NCI-H1694 (cell line): Measurements from ENCODE around the gene CRY2.
"Not testable (repeated sequence)": the region's sequence is repeated elsewhere in the genome, so short reads cannot be mapped to it uniquely, and the experiment has no call there.

Experiments used
- DNase-seq: peaks from one replicate; lab custom pipeline; 2025; lab: John Stamatoyannopoulos, UW

Gene CRY2

DNA sequence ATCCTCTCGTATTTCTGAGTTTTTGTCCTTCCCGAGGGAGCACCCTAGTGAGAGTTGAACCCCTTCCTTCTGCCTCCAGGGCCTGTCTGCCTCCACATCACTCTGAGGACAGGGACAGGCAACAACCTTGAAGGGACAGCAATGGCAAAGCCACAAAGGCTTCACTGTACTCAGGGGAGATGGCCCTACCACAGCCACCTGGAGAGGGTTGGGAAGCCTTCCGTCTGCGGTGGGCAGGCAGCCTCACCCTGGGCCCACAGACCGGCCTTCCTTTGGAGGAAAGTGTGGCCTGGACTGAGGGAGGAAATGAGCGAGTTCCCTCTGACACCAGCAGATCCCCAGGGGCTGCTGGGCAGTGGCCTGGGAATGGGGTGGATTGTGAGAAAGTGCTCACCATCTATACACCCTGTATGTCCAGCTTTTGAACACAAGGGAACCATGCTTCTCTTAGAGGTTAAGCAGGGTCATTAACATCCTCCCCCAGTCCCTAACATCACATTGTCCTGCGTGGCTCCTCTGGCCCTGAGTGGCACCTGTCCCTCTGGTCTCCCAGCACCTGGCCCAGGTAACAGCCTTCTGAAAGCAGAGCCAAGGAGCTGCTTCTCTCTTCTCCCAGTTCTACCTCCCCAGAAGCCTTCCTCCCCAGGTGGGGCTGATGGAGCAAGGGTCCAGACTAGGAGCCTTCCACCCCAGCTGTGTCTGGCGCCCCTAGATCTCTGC lies 35.5 kb upstream of the CRY2 start:
- DNase-seq, result no peak

DNA sequence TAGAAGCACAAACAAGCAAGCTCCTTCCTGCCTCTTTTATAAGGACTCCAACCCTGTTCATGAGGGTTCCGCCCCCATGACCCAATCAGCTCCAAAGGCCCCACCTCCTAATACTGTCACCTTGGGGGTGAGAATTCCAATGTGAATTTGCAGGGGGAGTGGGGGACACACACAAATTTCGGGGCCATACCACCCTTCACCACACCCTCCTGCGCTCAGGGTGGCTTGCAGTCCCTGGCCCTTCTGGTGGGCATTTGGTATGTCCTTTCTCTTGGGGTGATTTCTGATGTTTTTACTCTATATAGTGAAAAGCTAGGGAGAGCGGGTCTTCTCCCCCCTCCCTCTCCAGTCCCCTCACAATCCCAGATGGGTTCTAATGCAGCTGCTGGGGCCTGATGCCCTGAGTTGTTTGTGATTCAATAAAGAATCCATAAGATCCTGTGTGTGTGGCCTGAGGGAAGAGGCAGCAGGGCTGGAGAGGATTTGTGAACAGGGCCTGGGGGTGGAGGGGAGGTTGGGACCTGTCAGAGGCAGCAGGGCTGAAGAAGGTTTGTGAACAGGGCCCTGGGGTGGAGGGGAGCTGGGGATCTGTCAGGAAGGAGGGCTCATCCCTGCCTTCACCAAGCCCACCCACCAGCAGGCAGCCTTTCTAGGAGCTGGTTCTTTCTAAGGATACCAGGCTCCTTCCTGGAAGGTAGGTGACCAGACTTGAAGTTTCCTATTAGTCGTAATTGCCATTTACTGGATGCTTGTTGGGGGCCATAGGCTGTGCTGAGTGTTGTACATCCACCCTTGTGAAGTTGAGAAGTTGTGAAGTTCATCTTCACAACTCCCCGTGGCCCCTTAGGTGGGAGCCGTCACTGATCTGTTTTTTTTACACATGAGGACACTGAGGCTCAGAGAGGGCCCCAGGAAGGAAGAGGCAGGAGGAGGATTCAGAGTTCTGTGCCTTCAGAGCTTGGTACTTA lies 34.4 kb upstream of the CRY2 start:
- DNase-seq, result no peak

DNA sequence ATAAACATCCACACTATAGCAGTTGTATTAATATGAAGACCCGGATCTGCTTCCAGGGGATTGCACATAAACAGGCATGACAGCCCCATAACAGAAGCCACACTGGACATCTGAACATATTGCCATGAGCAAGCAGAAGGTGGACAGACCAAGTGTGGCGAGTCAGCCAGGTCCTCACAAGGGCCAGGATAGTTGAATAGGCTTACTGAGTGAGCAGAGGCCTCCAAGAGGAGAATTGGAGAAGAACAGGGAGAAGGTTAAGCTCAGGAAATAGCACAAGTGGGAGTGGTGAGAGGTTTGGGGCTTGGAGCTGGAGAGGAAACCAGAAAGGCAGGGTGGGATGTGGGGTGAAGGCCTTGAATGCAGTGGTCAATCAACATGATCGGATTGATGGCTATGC lies 31.5 kb upstream of the CRY2 start:
- DNase-seq, result no peak

DNA sequence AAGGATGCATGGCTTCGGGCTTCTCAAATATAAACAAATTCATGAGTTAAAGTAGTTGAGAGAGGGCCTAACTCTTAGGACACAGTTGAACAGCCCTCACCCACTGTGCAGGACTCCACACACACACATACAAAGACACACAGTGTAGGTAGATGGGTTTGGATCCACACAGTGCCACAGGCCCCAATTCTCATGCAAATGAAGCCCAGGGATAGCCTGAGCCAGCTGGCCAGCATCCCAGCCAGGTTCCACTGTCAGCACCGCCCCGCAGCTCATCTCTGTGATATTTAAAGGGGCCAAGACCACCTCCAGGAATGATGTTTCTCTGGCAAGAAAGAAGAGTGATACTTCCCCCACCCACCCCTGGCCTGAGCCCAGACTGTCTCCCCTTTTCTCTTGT lies 30.7 kb upstream of the CRY2 start:
- DNase-seq, result no peak

DNA sequence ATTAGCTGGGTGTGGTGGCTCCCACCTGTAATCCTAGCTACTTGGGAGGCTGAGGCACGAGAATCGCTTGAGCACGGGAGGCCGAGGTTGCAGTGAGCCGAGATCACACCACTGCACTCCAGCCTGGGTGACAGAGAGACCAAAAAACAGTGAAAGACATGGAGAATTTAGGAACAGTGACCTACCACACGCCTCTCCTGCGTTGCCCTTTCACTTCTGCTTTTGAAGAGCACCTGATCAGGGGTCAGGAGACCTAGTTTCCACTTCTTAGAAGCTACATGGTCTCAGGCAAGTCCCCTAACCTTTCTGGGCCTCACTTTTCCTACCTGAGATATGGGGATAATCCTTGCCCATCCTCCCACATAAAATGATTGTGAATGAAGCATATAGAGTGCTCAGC lies 30.1 kb upstream of the CRY2 start:
- DNase-seq, result no peak

DNA sequence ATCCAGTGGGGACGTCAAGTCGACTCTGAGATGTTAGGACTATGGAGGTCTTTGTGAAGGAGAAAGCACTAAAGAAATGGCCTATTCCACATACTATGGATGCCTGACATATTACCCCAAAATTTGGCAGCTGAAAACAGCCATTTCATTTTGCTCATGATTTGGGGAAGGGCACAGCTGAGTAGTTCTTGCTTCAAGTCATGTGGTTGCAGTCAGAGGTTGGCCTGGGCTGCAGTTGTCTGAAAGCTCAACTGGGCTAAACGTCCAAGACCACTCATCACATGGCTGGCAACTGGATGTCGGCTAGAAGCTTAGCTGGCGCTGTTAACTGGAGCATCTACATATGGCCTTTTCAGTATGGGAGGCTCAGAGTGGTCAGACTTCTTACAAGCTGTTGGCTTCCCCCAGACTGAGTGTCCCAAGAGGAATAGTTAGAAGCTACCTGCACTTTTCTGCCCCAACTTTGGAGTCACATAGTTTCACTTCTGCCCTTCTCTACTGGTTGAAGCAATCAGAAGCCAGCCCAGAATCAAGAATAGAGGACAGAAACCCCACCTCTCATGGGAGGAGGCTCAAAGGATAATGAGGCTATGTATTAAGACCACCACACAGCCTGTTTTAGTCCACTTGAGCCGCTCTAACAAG lies 28.2 kb upstream of the CRY2 start:
- DNase-seq, result no peak

DNA sequence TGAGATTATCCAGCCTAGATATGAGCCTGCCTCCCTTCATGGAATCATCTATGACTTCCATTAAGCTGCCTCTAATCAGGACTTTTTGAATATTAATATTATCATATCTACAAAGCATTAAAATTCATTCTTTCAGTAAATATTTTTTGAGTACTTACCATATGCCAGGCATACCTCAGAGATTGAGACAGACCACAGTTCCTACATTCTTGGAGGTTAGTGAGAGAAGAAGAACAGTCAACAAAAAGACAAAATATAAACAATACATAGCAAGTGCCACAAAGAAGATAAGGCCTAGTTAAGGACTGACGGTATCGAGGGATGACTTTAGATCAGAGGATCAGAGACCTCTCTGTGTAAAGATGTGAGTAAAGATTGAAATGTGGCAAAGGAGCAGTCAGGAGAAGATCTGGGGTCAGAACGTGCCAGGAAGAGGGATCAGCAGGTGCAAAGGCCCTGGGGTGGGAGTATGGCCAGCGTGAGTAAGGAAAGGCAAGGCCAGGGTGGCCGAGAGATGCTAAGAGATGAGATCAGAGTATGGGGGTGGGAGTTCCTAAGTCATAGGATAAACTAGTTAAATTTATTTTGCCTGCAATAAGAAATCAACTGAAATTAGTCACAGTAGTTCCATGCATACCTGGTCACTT lies 26.9 kb upstream of the CRY2 start:
- DNase-seq, result no peak

DNA sequence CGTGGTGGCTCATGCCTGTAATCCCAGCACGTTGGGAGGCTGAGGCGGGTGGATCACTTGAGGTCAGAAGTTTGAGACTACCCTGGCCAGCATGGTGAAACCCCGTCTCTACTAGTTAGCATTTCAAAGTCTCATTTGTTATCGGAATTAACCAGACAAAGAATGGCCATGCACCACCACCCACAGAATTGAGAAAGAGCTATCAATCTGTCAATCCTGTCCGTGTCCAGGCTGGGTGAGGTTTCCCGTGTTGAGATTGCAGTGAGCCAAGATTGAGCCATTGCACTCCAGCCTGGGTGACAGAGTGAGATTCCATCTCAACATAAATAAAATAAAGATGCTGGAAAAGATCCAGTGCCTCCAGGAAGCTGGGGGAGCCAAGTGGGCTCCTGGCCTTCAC lies 20.8 kb upstream of the CRY2 start:
- not testable (repeated sequence) for DNase-seq

DNA sequence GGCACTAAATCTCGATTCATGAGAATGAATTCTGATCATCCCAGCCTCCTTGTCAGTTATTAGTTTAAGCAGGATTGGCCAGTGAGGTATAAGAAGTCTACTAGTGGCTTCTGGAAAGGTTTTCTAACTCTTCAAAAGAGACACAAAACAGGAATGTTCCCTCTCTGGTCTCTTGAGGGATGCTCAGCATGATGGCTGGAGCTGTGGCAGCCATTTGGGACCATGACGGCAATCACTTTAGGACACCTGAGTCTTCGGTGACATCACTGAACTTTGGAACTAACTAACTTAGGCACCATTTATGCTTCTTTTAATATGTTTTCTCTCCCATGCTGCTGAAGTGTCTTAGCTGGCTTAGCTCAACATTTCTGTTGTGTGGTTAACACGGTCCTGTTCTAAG lies 20.2 kb upstream of the CRY2 start:
- no peak for DNase-seq

DNA sequence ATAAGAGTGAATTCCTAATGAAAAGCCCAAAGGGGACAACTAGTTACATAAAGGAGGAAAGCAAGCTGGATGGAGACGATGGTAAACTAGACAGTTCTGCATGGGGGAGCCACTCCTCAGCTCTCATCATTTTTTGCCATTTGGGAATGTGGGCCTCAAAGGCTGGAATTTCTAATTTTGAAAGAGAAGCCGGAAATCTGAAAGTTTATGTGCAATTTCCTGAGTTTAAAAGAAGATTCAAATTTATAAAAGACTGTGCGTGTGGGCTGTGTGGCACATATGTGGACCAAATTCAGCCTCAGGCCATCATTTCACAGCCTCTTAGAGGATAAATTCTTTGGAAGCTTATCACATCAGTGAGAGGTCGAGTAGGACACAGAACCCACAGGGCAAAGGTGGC lies 18.3 kb upstream of the CRY2 start:
- no peak for DNase-seq

DNA sequence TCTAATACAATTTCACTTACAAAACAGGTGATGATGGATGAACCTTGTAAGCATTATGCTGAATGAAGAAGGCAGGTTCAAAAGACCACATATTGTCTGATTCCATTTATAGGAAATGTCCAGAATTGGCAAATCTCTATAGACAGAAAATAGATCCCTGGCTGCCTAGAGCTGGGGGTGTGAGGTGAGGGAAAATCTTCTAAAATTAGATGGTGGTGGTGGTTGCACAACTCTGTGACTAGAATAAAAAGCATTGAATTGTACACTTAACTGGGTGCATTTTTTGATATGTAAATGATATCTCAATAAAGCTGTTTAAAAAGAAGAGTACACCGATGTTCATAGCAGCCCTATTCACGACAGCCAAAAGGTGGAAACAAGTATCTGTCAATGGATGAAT lies 16.7 kb upstream of the CRY2 start:
- DNase-seq, result no peak

DNA sequence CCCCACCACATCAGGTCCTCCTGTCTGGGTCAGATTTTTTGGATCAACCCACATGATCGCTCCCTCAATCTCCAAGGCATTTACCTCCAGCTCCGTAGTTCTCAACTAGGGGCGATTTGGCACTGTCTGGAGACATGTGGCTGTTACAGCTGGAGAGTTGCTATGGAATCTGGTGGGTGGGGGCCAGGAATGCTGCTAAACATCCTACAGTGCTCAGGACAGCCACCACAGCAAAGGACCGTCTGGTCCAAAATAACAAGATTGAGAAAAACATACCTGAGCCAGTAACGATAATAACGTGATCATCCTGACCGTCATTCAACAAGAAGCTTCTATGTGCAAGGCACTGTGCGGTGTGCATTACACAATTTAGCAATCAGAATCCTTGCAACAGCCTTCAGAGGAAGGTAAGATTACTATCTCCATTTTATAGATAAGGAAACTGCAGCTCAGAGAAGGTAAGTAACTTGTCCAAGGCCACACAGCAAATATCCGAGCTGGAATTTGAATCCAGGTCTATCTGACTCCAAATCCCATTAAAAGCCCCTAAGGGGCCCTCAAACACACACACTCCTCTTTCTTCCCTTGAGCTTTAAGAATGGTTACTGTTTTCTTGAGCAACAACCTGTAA lies 14.3 kb upstream of the CRY2 start:
- no peak for DNase-seq

DNA sequence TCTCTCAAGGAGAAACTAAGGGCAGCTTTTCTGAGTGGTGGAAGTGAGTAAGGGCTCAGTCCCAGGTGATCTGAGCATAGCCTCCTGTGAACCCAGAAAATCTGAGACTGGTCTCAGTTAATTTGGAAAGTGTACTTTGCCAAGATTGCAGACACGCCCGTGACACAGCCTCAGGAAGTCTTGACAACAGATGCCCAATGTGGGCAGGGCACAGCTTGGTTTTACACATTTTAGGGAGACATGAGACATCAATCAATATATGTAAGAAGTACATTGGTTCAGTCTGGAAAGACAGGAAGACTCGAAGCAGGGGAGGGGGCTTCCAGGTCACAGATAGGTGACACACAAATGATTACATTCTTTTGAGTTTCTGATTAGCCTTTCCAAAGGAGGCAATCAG lies 13.5 kb upstream of the CRY2 start:
- no peak for DNase-seq

DNA sequence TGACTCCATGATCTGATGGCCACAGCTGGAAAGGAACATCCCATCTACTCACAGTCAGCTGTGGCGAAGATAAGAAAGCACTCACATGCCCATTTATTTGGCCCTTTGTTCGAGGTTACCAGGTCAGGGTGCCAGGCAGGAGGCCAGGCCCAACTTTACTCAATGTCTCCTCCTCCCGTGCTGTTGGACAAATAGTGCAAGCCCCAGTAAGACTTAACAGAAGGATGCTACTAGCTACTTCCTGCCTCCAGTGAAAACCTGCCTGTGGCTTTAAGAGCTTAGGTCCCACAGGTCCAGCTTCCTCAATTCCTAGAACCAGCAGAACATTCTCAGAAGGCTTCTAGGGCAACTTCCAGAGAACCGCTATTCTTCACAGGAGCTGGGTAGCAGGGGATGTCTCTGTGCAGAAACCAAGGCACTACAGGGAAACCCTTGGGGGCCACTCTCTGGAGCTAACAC lies 12.9 kb upstream of the CRY2 start:
- no peak for DNase-seq

DNA sequence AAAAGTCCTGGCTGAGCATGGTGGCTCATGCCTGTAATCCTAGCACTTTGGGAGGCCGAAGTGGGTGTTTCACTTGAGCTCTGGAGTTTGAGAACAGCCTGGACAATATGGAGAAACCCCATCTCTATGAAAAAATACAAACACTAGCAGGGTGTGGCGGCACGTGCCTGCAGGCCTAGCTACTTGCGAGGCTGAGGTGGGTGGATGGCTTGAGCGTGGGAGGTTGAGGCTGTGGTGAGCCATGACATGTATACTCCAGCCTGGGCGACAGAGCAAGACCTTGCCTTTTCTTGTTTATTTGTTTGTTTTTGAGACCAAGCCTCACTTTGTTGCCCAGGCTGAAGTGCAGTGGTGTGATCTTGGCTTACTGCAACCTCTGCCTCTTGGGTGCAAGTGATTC lies 8.1 kb upstream of the CRY2 start:
- DNase-seq, result no peak

DNA sequence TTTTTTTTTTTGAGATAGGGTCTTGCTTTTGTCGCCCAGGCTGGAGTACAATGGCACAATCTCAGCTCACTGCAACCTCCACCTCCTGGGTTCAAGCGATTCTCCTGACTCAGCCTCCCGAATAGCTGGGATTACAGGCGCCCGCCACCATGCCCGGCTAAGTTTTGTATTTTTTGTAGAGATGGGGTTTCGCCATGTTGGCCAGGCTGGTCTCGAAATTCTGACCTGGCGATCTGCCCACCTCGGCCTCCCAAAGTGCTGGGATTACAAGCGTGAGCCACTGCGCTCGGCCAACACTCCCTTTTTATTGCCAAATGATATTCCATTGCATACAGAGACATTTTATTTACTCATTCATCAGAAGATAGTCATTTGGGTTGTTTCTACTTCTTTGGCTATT lies 7.0 kb upstream of the CRY2 start:
- DNase-seq, result not testable (repeated sequence)

DNA sequence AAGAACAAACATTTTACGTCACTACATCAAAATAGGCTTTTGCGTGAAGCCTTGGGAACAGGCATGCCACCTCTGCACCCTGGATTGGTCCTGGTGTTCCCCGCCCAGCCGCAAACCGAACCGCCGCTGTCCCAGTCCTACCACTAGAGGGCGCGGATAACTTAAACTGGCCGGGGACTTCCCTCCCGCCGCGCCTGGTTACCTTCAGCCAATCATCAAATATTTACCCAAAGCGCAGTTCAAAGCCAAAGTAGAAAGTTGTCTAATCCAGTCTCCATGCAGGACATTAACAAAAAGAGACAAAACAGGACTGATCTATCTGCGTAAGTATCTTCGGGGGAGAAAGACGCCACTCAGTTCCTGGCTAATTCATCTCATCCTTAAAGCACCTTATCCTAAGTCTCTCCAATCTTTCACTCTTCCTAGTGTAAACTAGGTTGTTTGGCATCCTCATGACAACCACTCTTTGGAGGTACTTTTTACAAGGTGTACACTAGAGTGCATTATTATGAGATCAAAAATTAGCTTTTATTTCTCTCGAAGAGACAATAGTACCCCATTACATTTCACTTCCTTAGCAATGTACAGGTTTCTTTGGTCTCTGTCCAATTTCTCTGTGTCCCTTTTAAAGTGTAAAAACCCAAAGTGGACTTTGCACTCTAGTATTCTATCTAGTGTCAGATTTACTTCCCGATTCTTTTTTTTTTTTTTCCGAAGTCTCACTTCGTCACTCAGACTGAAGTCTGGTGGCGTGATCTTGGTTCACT lies 3.9 kb upstream of the CRY2 start:
- peak; percentile 64 for DNase-seq

DNA sequence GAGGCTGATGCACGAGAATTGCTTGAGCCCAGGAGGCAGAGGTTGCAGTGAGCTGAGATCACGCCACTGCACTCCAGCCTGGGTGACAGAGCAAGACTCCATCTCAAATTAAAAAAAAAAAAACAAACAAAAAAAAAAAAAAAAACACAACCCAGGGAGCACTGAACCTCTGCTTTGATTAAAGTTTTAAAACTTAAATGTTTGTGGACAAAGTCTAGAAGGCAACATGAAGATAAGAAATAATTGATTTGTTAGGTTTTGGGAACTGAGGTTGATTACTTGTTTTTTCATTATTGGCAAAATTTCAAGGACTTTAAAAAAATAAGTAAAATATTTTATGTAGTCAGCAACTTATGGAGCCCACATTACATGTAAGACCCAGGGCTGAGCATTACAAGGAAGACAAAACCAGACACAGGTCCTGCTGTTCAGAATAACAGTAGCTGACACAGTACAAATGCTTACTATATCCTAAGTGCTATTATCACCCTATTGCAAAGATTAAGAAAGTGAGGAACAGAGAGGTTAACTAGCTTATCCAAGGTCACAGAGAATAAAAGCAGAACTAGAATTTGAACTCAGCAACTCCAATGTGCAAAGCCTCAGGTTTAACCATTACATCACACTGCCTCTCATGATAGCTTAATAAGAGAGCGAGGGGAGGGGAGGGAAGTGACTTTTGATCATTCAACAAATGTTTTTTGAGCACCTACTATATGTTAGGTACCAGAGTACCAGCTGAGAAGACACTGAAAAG lies 2.3 kb upstream of the CRY2 start:
- DNase-seq, result no peak

DNA sequence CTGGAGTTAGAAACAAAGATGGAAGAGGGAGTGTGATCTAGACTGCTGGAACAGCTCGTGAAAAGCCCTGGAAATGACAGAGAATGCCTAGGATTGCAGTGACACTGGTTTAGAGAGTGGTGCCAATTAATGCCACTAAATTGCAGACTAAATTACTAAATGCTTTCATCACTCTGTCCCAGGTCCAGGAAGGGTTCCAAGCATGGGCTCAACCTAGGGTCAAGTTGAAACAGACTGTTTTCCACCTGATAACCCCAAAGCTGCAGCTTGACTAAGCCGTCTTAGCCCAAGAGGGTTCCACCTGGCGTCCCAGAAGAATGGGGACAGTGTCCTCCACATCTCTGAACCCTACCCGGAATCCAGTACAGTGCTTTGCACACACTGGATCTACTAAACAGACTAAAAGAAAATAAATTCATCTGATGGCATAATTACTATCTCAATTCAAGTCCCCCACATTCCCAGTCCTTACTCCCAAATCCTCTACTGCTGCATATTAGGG lies 1.1 kb upstream of the CRY2 start:
- no peak for DNase-seq

DNA sequence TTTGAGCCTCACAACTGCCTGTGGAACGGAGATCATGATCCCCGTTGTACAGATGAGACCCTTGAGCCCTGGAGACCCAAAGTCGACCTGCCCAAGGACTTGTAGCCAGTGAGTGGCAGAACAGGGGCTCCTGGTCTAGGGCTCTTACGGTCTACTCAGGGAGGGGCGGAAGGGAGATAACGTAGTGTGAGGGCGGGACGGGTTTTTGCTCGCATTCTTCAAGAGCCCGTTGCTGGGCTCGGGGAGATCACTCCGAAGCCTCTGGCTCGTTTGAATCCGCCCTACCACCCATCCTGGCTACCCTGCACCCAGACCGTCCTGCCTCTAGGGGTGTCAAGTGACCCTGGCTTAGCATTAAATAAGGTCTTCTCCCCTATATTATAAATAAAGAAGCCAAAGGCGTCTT lies 639 bp downstream of the CRY2 start:
- DNase-seq, result no peak
